Kidney (tissue), 14 donors: ENCODE results near the gene FAM200C. TPM values are rescaled to one million over a fixed set of nuclear protein-coding genes. Genes with fewer than 3 reads are reported as not detected.

Experiments used
- DNase-seq, 5 donors: peaks; one replicate each; pipeline ENCODE4 v3.0.0-alpha.2; 2013 to 2020
- FAIRE-seq: peaks from 2 replicates; lab custom pipeline; 2012; peaks lifted over from hg19 to GRCh38; lab: Jason Lieb, UNC
- H3K27ac ChIP-seq, 2 donors: one replicate each; pipeline ENCODE4 v1.7.0; 2013; ENCODE audit warnings: low read depth in 2 of 2, low read length in 2 of 2, inconsistent platforms in 1 of 2
- H3K27me3 ChIP-seq: one replicate; pipeline ENCODE4 v1.7.1; 2013; ENCODE audit warnings: low read length, inconsistent platforms; ENCODE audit not compliant: control insufficient read depth, insufficient read depth
- H3K36me3 ChIP-seq, 3 donors: one replicate each; pipeline versions ENCODE4 v1.7.0 to v1.7.1; 2013; ENCODE audit warnings: low read length in 3 of 3, control low read depth in 1 of 3, inconsistent platforms in 1 of 3; ENCODE audit not compliant: insufficient read depth in 3 of 3, control insufficient read depth in 2 of 3
- H3K4me1 ChIP-seq, 3 donors: one replicate each; pipeline versions ENCODE4 v1.7.0 to v1.7.1; 2013; ENCODE audit warnings: low read length in 3 of 3, inconsistent platforms in 1 of 3, low read depth in 1 of 3; ENCODE audit not compliant: control insufficient read depth in 2 of 3, insufficient read depth in 2 of 3
- H3K4me3 ChIP-seq, 3 donors: one replicate each; pipeline versions ENCODE4 v1.7.0 to v1.8.1; 2013; ENCODE audit warnings: low read length in 3 of 3, control low read depth in 1 of 3, inconsistent platforms in 1 of 3
- H3K9ac ChIP-seq, 3 donors: one replicate each; pipeline versions ENCODE4 v1.7.0 to v1.7.1; 2013; ENCODE audit warnings: low read length in 3 of 3, control low read depth in 1 of 3, inconsistent platforms in 1 of 3
- H3K9me3 ChIP-seq, 3 donors: one replicate each; pipeline versions ENCODE4 v1.7.0 to v1.7.1; 2013; ENCODE audit warnings: low read length in 3 of 3, control low read depth in 1 of 3, inconsistent platforms in 1 of 3; ENCODE audit not compliant: control insufficient read depth in 2 of 3, insufficient read depth in 1 of 3
- CTCF ChIP-seq: IDR thresholded peaks from 3 replicates; pipeline ENCODE4 v1.5.1; 2012; ENCODE audit warnings: mild to moderate bottlenecking, moderate library complexity, borderline replicate concordance; ENCODE audit not compliant: insufficient read depth; ENCODE audit errors: extremely low read depth
- intact Hi-C: fragments of 100-400 bp; cut with DNase I; formaldehyde crosslinking; loops from one replicate; pipeline ENCODE4 v1.11.1; 2022
- polyA plus RNA-seq: library from polyadenylated mRNA; stranded (reverse); fragments of 350-450 nt; fragmentation: Illumina TruSeq; extraction: RNeasy Lipid Tissue Mini Kit (QIAGEN cat#74804); gene quantifications from one replicate; pipeline ENCODE4 v1.2.3, GENCODE V29; 2014; ENCODE audit warnings: low read depth, low replicate concordance; ENCODE audit not compliant: insufficient read depth
- total RNA-seq: library from RNA; stranded (reverse); fragmentation: NEBNext Ultra II Directional; extraction: Animal tissue kit (Norgen Biotek cat#: 25700); gene quantifications from one replicate; pipeline ENCODE4 v1.2.1, GENCODE V29; 2021
- donor health status: control.
- donor health status: control.
- donor health status: control.
- donor health status: control.
- donor health status: control.
- donor health status: DM: yes; HTN: yes; CAD: no.
- donor health status: Normal renal cell carcinoma (clear cell type).

Gene FAM200C
- total and polyA plus RNA-seq, 2 donors from 2014 or later = 4.8 to 5.3 TPM

GRCh38 chr5:160375166-160375565 is 24.7 kb downstream of the FAM200C start:
- no peak for TF ChIP-seq CTCF
- no peaks in the 10 kb centered on the region for H3K9me3 ChIP-seq
- H3K27me3 ChIP-seq = no peaks in the 10 kb centered on the region
- H3K9ac ChIP-seq = no peak overlapping the region
- H3K36me3 ChIP-seq = no peaks in the 10 kb centered on the region
- H3K4me3 ChIP-seq = no peak overlapping the region
- DNase-seq = no peak
- no peak for FAIRE-seq
- no peaks in the 10 kb centered on the region for H3K4me1 ChIP-seq
- H3K27ac ChIP-seq = no peak overlapping the region
- intact Hi-C loops = no loop called here

DNA sequence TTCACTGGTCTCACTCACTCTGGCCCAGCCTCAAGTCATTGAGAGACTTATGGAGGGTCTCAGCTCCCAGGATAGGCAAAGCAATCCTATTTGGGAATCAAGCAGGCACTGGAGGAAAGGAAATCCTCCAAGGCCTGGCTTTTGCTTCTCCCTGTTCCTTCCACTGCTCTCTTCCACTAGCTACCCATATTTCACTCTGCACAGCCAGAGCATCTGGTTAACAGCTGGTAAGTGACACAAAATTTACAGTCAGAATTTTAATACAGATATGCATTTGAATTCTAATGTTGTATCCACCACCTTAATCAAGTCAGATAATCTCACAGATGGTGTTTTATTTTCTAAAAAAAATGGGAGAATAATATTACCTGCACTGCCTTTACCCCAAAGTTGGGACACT is 28.6 kb downstream of the FAM200C start:
- DNase-seq = peak in 1 of 5 donors; percentile 29
- intact Hi-C loops = no loop called here
- no peaks in the 10 kb centered on the region for H3K9me3 ChIP-seq
- no peak overlapping the region for H3K27ac ChIP-seq
- peaks cover 2% of the 10 kb centered on the region for H3K27me3 ChIP-seq
- no peaks in the 10 kb centered on the region for H3K36me3 ChIP-seq
- no peak overlapping the region for H3K9ac ChIP-seq
- no peak for FAIRE-seq
- TF ChIP-seq CTCF = no peak
- H3K4me1 ChIP-seq = no peaks in the 10 kb centered on the region
- peak overlapping the region in 1 of 3 donors; percentile 34 for H3K4me3 ChIP-seq

GRCh38 chr5:160370713-160371034 is 29.2 kb downstream of the FAM200C start:
- peaks cover 2% of the 10 kb centered on the region for H3K27me3 ChIP-seq
- no peaks in the 10 kb centered on the region for H3K4me1 ChIP-seq
- no peak overlapping the region for H3K27ac ChIP-seq
- H3K9ac ChIP-seq = peak overlapping the region in 1 of 3 donors; percentile 15
- FAIRE-seq = no peak
- intact Hi-C loops = no loop called here
- no peak for TF ChIP-seq CTCF
- no peaks in the 10 kb centered on the region for H3K36me3 ChIP-seq
- no peaks in the 10 kb centered on the region for H3K9me3 ChIP-seq
- peak overlapping the region; percentile 25 to 50 (median 34) for H3K4me3 ChIP-seq
- DNase-seq = no peak

GRCh38 chr5:160369990-160370712 is 29.7 kb downstream of the FAM200C start, which contains the start of gene C1QTNF2:
TSS of gene C1QTNF2 (minus strand) at chr5:160370626. CDS start at chr5:160355011, 15,615 bp downstream.
- Histone ChIP-seq H3K9ac (peak within 1 kb of the TSS in 1 of 3 donors; percentile 15), H3K27ac (no peak within 1 kb of the TSS), H3K9me3 (no peaks in the 10 kb centered on the region), H3K36me3 (no peaks in the 10 kb centered on the region), H3K4me1 (no peaks in the 10 kb centered on the region), H3K4me3 (peak within 1 kb of the TSS; percentile 25 to 50 (median 34)), H3K27me3 (peaks cover 2% of the 10 kb centered on the region)
- DNase-seq = peak; percentile 66 to 88 (median 81)
- no peak for FAIRE-seq
- no peak for TF ChIP-seq CTCF
- intact Hi-C loops = no loop called here
